ENCODE results near the gene HSD3B2. TPM values are rescaled to one million over a fixed set of nuclear protein-coding genes. Genes with fewer than 3 reads are reported as not detected.

The HSD3B2 gene
- total RNA-seq, 4 donors from 2014 or later: 3.0 to 125 (median 46.4) TPM

DNA sequence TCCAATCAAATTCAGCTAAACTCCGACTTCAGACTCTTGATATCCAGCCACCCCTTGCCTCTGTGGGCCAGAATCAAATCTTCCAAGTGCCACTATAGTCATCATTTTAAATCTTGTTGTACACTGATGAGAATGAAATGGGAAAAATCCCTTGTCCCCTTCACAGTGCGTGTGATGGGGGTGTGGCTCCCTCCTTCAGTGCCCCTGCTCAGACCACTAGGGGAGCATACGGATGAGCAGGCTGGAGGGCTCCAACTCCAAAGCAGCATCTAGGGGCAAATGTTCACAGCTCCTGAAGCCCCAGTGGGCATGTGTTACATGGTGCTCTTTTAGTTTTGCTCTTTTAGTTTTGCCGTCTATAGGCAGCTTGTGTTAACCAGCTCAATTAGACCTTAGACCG, 56.6 kb downstream of the HSD3B2 start:
- DNase-seq: no peak
- 80% methylated on average over 5 of the region's 5 CpGs; no CpG with 5 or more reads in 1 of the 2 donors for WGBS, 2 donors (ENCODE audit: low coverage in 1 of 2)
- Histone ChIP-seq H3K27me3 (no peaks in the 10 kb centered on the region), H3K36me3 (no peaks in the 10 kb centered on the region), H3K4me1 (peaks cover 0 to 15% (median 0%) of the 10 kb centered on the region in 4 donors), H3K4me3 (no peak overlapping the region), H3K27ac (no peak overlapping the region), H3K9me3 (no peaks in the 10 kb centered on the region)
- TF ChIP-seq POLR2A (IDR thresholded peaks at IDR 0.05) (no peak), EP300 (IDR thresholded peaks at IDR 0.05; ENCODE audit: low read depth) (no peak), POLR2AphosphoS5 (IDR thresholded peaks at IDR 0.05) (no peak)
- TF ChIP-seq, protein P1, sequence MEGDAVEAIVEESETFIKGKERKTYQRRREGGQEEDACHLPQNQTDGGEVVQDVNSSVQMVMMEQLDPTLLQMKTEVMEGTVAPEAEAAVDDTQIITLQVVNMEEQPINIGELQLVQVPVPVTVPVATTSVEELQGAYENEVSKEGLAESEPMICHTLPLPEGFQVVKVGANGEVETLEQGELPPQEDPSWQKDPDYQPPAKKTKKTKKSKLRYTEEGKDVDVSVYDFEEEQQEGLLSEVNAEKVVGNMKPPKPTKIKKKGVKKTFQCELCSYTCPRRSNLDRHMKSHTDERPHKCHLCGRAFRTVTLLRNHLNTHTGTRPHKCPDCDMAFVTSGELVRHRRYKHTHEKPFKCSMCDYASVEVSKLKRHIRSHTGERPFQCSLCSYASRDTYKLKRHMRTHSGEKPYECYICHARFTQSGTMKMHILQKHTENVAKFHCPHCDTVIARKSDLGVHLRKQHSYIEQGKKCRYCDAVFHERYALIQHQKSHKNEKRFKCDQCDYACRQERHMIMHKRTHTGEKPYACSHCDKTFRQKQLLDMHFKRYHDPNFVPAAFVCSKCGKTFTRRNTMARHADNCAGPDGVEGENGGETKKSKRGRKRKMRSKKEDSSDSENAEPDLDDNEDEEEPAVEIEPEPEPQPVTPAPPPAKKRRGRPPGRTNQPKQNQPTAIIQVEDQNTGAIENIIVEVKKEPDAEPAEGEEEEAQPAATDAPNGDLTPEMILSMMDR (IDR thresholded peaks at IDR 0.05): no peak
- intact Hi-C loops (cut with DNase I; ENCODE audit: low total_unique reads): no loop called here
- in situ Hi-C loops (cut with MboI; ENCODE audit: low pct_ligation_motif_present in 1 of 4, low pct_unique_long_range_greater_than_20kb in 1 of 4, low sequenced_read_pairs in 3 of 4): no loop called here

DNA sequence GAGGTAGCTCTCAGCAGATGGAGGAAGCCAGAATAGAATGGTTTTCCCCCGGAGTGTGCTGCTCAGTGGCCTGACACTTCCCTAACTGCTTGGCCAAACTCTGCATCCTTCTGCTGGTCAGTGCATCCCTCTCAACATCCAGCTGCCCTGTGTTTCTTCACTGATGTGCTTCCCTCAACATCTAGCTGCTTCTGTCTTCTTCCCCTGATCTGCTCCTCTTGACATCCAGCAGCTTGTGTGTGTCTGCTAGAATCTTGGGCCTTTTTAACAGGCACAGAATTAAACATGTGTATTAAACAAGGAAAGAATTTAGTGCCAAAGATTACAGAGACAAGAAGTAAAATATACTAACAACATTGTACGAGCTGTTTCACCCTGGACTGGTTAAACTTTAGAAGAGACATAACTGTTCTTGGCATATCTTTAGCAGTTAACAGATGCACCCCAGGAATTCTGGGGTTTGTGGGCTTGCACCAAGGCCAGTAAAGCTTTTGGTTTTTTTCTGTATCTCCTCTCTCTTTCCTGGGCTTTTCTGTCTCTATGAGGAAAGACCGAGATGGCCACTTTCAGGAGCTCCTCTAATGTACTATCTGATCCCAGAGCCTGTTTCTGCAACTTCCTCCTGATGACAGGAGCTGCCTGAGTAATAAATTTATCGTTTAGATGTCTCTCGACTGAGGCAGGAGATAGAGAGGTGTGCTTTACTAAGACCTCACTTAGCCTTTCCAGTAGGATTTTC, 57.3 kb downstream of the HSD3B2 start:
- Histone ChIP-seq H3K4me1 (peaks cover 0 to 12% (median 0%) of the 10 kb centered on the region in 4 donors), H3K27ac (no peak overlapping the region), H3K9me3 (no peaks in the 10 kb centered on the region), H3K4me3 (no peak overlapping the region), H3K36me3 (no peaks in the 10 kb centered on the region), H3K27me3 (no peaks in the 10 kb centered on the region)
- 45 to 67% methylated on average over 1 to 5 of the region's 5 CpGs for WGBS, 2 donors (ENCODE audit: low coverage in 1 of 2)
- intact Hi-C loops (cut with DNase I; ENCODE audit: low total_unique reads): no loop called here
- no peak for TF ChIP-seq POLR2AphosphoS5 (IDR thresholded peaks at IDR 0.05)
- TF ChIP-seq, protein P1 (IDR thresholded peaks at IDR 0.05): no peak
- TF ChIP-seq EP300 (IDR thresholded peaks at IDR 0.05; ENCODE audit: low read depth): no peak
- no peak for TF ChIP-seq POLR2A (IDR thresholded peaks at IDR 0.05)
- DNase-seq: no peak
- in situ Hi-C loops (cut with MboI; ENCODE audit: low pct_ligation_motif_present in 1 of 4, low pct_unique_long_range_greater_than_20kb in 1 of 4, low sequenced_read_pairs in 3 of 4): no loop called here

Other genes with a start within 250 kb of the HSD3B2 start
- not detected for gene HAO2, start 46.4 kb upstream of the HSD3B2 start, total RNA-seq
- gene HSD3B1, start 92.1 kb downstream of the HSD3B2 start, total RNA-seq: 1 to 10 TPM in 1 of 4 donors, under 1 TPM in 1, not detected in 2; 0.32 to 1.5 TPM
- gene ZNF697, start 233.1 kb downstream of the HSD3B2 start, total RNA-seq: 1 to 10 TPM in 3 of 4 donors, under 1 TPM in 1; 1.00 to 5.6 (median 2.9) TPM

Data from transverse colon (tissue), 4 donors.